K562 (cell line): ENCODE results near the gene RHOBTB3. TPM values are rescaled to one million over a fixed set of nuclear protein-coding genes. Genes with fewer than 3 reads are reported as not detected.

Experiments
- CBX3 ChIP-seq, 2 experiments: IDR thresholded peaks; 1 replicate in 1 of 2; 2 replicates in 1 of 2; pipeline ENCODE4 v1.6.1; 2012; ENCODE audit warnings: inconsistent platforms in 2 of 2, low read length in 2 of 2, borderline replicate concordance in 1 of 2, control low read depth in 1 of 2
- CEBPB ChIP-seq: fragments of 450-650 bp; IDR thresholded peaks from 2 replicates; pipeline ENCODE4 v1.6.1; 2016; ENCODE audit warnings: missing genetic modification characterization, missing compliant biosample characterization
- HOXB6 ChIP-seq: fragments of 250-450 bp; sonication (Bioruptor Pico); IDR thresholded peaks from 2 replicates; pipeline ENCODE4 v1.5.1; 2022; ENCODE audit warnings: mild to moderate bottlenecking, borderline replicate concordance
- KAT7 ChIP-seq: sonication (generic); formaldehyde crosslinking; IDR thresholded peaks from 2 replicates; pipeline ENCODE4 v1.8.0; 2022; ENCODE audit warnings: missing genetic modification reagents, mild to moderate bottlenecking, borderline replicate concordance
- NCOA2 ChIP-seq, 2 experiments: fragments of 450-650 bp; IDR thresholded peaks; 2 replicates each; pipeline ENCODE4 v1.6.1; 2018; ENCODE audit warnings: mild to moderate bottlenecking in 2 of 2, moderate library complexity in 1 of 2; ENCODE audit not compliant: partially characterized antibody in 2 of 2
- PHF21A ChIP-seq: fragments of 450-650 bp; IDR thresholded peaks from 2 replicates; pipeline ENCODE4 v1.6.1; 2017; ENCODE audit warnings: low read depth, borderline replicate concordance
- PHF8 ChIP-seq: fragments of 200-600 bp; sonication (generic); IDR thresholded peaks from 2 replicates; pipeline ENCODE4 v1.6.1; 2012; ENCODE audit warnings: mixed run types, mild to moderate bottlenecking, inconsistent platforms, low read length, moderate library complexity, borderline replicate concordance
- RBM39 ChIP-seq: fragments of 200-400 bp; formaldehyde crosslinking; optimal IDR thresholded peaks from 2 replicates; pipeline ENCODE3; 2018; ENCODE audit warnings: low read depth, low read length
- ZNF584 ChIP-seq: fragments of 200-800 bp; sonication (Bioruptor generic); IDR thresholded peaks from 2 replicates; pipeline ENCODE4 v1.6.1; 2016; ENCODE audit warnings: low read depth, mild to moderate bottlenecking, missing genetic modification characterization, missing compliant biosample characterization
- polyA plus RNA-seq, 8 experiments: library from polyadenylated mRNA; depleted of rRNA in 4 of 8; stranded (reverse) in 5 of 8; unstranded in 3 of 8; fragments of >200 nt; fragmentation: Nextera tagmentation in 2 of 8; fragmentation: Illumina TruSeq in 1 of 8; extraction: Ambion mirVana in 2 of 8; extraction: Trizol in 1 of 8; gene quantifications; 2 replicates each; pipeline versions ENCODE4 v1.2.1 to v1.2.3, GENCODE V29; 2011 to 2014; ENCODE audit warnings: inconsistent platforms in 1 of 8, missing spikeins in 1 of 8
- total RNA-seq, 7 experiments: library from RNA; depleted of rRNA in 6 of 7; stranded (reverse); fragments of >200 nt in 6 of 7; fragmentation: Illumina TruSeq in 2 of 7; extraction: Trizol in 2 of 7; gene quantifications; 2 replicates each; pipeline versions ENCODE4 v1.2.1 to v1.2.3, GENCODE V29; 2011 to 2021; ENCODE audit warnings: low replicate concordance in 1 of 7
- TF ChIP-seq, protein P1 (sequence below), 2 experiments: fragments of 450-650 bp; IDR thresholded peaks; 2 replicates each; pipeline ENCODE4 v1.6.1; 2016
- TF ChIP-seq, protein P2 (sequence below): fragments of 450-650 bp; IDR thresholded peaks from 2 replicates; pipeline ENCODE4 v1.6.1; 2016; ENCODE audit warnings: mild to moderate bottlenecking, moderate library complexity
- TF ChIP-seq, protein P3 (sequence below), 2 experiments: IDR thresholded peaks; 2 replicates each; pipeline ENCODE4 v1.6.1; 2011; ENCODE audit warnings: borderline replicate concordance in 1 of 2, control low read depth in 1 of 2, low read depth in 1 of 2, low read length in 1 of 2, mild to moderate bottlenecking in 1 of 2, mixed read lengths in 1 of 2, moderate library complexity in 1 of 2; ENCODE audit not compliant: insufficient read depth in 1 of 2, insufficient read length in 1 of 2, poor library complexity in 1 of 2, severe bottlenecking in 1 of 2; ENCODE audit errors: extremely low read depth in 1 of 2

The RHOBTB3 gene
- total and polyA plus RNA-seq, 9 of the 15 experiments (the other 6 are each of a cell fraction or from before 2014, with no cell fraction given): 39.7 to 143 (median 115) TPM

DNA sequence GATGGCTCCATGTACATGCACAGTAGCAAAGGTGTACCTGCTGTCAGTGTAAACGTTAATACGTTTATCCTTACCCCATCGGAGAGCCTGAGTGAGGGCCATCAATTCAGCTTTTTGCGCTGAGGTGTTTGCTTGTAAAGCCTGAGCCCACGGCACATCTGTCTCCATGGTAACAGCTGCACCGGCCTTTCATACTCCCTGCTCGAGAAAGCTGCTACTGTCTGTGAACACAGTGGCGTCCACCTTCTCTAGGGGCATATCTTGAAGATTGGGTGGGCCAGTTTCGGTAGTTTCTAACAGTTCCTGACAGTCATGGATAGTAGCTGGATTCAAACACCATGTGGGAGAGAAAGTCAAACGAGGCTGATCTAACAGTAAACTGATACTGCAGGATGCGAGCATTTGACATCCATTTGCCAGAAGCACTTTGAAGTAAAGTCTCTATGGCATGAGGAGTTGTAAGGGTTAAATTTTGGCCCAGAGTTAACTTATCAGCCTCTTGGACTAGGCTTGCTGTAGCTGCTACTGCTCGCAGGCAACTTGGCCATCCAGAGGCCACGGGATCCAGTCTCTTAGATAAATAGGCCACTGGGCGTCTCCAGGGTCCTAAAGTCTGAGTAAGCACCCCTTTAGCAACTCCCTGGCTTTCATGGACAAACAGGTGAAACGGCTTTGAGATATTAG lies 21.0 kb upstream of the RHOBTB3 start (continued):
- TF ChIP-seq, protein P1, sequence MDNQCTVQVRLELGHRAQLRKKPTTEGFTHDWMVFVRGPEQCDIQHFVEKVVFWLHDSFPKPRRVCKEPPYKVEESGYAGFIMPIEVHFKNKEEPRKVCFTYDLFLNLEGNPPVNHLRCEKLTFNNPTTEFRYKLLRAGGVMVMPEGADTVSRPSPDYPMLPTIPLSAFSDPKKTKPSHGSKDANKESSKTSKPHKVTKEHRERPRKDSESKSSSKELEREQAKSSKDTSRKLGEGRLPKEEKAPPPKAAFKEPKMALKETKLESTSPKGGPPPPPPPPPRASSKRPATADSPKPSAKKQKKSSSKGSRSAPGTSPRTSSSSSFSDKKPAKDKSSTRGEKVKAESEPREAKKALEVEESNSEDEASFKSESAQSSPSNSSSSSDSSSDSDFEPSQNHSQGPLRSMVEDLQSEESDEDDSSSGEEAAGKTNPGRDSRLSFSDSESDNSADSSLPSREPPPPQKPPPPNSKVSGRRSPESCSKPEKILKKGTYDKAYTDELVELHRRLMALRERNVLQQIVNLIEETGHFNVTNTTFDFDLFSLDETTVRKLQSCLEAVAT (IDR thresholded peaks at IDR 0.05): peak; percentile 48 to 91; a peak in 2 of 4 replicates
- TF ChIP-seq HOXB6 (no peak), CEBPB (tag) (no peak), CBX3 (IDR thresholded peaks at IDR 0.05; ENCODE audit: borderline replicate concordance in 1 of 2, low read length in 2 of 2) (peak in 1 of 2 experiments; percentile 74; a peak in 2 of 3 replicates), ZNF584 (CRISPR knock-in tag) (no peak; the same call in 1 of the 2 replicates), PHF21A (no peak), PHF8 (no peak), RBM39 (no peak), NCOA2 (IDR thresholded peaks at IDR 0.05; ENCODE audit: partially characterized antibody in 2 of 2) (no peak), KAT7 (CRISPR knock-in tag) (peak; percentile 79; the same call in 1 of the 2 replicates)
- TF ChIP-seq, protein P2, sequence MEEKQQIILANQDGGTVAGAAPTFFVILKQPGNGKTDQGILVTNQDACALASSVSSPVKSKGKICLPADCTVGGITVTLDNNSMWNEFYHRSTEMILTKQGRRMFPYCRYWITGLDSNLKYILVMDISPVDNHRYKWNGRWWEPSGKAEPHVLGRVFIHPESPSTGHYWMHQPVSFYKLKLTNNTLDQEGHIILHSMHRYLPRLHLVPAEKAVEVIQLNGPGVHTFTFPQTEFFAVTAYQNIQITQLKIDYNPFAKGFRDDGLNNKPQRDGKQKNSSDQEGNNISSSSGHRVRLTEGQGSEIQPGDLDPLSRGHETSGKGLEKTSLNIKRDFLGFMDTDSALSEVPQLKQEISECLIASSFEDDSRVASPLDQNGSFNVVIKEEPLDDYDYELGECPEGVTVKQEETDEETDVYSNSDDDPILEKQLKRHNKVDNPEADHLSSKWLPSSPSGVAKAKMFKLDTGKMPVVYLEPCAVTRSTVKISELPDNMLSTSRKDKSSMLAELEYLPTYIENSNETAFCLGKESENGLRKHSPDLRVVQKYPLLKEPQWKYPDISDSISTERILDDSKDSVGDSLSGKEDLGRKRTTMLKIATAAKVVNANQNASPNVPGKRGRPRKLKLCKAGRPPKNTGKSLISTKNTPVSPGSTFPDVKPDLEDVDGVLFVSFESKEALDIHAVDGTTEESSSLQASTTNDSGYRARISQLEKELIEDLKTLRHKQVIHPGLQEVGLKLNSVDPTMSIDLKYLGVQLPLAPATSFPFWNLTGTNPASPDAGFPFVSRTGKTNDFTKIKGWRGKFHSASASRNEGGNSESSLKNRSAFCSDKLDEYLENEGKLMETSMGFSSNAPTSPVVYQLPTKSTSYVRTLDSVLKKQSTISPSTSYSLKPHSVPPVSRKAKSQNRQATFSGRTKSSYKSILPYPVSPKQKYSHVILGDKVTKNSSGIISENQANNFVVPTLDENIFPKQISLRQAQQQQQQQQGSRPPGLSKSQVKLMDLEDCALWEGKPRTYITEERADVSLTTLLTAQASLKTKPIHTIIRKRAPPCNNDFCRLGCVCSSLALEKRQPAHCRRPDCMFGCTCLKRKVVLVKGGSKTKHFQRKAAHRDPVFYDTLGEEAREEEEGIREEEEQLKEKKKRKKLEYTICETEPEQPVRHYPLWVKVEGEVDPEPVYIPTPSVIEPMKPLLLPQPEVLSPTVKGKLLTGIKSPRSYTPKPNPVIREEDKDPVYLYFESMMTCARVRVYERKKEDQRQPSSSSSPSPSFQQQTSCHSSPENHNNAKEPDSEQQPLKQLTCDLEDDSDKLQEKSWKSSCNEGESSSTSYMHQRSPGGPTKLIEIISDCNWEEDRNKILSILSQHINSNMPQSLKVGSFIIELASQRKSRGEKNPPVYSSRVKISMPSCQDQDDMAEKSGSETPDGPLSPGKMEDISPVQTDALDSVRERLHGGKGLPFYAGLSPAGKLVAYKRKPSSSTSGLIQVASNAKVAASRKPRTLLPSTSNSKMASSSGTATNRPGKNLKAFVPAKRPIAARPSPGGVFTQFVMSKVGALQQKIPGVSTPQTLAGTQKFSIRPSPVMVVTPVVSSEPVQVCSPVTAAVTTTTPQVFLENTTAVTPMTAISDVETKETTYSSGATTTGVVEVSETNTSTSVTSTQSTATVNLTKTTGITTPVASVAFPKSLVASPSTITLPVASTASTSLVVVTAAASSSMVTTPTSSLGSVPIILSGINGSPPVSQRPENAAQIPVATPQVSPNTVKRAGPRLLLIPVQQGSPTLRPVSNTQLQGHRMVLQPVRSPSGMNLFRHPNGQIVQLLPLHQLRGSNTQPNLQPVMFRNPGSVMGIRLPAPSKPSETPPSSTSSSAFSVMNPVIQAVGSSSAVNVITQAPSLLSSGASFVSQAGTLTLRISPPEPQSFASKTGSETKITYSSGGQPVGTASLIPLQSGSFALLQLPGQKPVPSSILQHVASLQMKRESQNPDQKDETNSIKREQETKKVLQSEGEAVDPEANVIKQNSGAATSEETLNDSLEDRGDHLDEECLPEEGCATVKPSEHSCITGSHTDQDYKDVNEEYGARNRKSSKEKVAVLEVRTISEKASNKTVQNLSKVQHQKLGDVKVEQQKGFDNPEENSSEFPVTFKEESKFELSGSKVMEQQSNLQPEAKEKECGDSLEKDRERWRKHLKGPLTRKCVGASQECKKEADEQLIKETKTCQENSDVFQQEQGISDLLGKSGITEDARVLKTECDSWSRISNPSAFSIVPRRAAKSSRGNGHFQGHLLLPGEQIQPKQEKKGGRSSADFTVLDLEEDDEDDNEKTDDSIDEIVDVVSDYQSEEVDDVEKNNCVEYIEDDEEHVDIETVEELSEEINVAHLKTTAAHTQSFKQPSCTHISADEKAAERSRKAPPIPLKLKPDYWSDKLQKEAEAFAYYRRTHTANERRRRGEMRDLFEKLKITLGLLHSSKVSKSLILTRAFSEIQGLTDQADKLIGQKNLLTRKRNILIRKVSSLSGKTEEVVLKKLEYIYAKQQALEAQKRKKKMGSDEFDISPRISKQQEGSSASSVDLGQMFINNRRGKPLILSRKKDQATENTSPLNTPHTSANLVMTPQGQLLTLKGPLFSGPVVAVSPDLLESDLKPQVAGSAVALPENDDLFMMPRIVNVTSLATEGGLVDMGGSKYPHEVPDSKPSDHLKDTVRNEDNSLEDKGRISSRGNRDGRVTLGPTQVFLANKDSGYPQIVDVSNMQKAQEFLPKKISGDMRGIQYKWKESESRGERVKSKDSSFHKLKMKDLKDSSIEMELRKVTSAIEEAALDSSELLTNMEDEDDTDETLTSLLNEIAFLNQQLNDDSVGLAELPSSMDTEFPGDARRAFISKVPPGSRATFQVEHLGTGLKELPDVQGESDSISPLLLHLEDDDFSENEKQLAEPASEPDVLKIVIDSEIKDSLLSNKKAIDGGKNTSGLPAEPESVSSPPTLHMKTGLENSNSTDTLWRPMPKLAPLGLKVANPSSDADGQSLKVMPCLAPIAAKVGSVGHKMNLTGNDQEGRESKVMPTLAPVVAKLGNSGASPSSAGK: no peak; the same call in 1 of the 2 replicates
- TF ChIP-seq, protein P3, sequence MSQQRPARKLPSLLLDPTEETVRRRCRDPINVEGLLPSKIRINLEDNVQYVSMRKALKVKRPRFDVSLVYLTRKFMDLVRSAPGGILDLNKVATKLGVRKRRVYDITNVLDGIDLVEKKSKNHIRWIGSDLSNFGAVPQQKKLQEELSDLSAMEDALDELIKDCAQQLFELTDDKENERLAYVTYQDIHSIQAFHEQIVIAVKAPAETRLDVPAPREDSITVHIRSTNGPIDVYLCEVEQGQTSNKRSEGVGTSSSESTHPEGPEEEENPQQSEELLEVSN (IDR thresholded peaks at IDR 0.05; ENCODE audit: borderline replicate concordance in 1 of 2, extremely low read depth in 1 of 2, insufficient read depth in 1 of 2, insufficient read length in 1 of 2, low read depth in 1 of 2, low read length in 1 of 2, poor library complexity in 1 of 2, severe bottlenecking in 1 of 2): no peak
